ENCODE measurements around the gene DHRSX. TPM values are rescaled to one million over a fixed set of nuclear protein-coding genes. Genes with fewer than 3 reads are reported as not detected.

DHRSX gene
- total and polyA plus RNA-seq, 9 of the 15 experiments (the other 6 are each of a cell fraction or from before 2014, with no cell fraction given), result 0.59 to 11.0 (median 6.2) TPM

DNA sequence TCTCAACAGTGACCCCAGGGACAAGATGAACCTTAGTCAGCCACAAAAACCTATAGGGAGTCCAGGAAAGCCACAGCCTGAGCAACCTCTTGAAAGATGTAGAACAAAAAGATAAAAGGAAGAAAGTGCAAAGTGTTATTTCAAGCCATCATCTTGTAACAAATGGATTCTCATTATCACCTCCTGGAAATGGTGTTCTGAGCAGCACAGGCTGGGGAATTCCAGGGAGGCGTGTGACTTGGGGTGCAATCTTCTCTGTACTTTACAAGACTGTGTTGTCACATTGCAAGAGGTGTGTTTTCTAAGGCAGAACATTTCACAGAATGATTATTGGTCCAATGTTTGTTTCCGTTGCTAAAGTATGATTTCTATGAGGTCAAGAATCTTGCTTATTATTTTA lies 214.0 kb downstream of the DHRSX start (continued):
- TF ChIP-seq SIRT6 (IDR thresholded peaks at IDR 0.05; ENCODE audit: low read depth, low read length) (no peak), ZBTB8A (IDR thresholded peaks at IDR 0.05; ENCODE audit: partially characterized antibody) (no peak), ZNF695 (CRISPR knock-in tag; IDR thresholded peaks at IDR 0.05) (no peak)
- TF ChIP-seq, protein P1, sequence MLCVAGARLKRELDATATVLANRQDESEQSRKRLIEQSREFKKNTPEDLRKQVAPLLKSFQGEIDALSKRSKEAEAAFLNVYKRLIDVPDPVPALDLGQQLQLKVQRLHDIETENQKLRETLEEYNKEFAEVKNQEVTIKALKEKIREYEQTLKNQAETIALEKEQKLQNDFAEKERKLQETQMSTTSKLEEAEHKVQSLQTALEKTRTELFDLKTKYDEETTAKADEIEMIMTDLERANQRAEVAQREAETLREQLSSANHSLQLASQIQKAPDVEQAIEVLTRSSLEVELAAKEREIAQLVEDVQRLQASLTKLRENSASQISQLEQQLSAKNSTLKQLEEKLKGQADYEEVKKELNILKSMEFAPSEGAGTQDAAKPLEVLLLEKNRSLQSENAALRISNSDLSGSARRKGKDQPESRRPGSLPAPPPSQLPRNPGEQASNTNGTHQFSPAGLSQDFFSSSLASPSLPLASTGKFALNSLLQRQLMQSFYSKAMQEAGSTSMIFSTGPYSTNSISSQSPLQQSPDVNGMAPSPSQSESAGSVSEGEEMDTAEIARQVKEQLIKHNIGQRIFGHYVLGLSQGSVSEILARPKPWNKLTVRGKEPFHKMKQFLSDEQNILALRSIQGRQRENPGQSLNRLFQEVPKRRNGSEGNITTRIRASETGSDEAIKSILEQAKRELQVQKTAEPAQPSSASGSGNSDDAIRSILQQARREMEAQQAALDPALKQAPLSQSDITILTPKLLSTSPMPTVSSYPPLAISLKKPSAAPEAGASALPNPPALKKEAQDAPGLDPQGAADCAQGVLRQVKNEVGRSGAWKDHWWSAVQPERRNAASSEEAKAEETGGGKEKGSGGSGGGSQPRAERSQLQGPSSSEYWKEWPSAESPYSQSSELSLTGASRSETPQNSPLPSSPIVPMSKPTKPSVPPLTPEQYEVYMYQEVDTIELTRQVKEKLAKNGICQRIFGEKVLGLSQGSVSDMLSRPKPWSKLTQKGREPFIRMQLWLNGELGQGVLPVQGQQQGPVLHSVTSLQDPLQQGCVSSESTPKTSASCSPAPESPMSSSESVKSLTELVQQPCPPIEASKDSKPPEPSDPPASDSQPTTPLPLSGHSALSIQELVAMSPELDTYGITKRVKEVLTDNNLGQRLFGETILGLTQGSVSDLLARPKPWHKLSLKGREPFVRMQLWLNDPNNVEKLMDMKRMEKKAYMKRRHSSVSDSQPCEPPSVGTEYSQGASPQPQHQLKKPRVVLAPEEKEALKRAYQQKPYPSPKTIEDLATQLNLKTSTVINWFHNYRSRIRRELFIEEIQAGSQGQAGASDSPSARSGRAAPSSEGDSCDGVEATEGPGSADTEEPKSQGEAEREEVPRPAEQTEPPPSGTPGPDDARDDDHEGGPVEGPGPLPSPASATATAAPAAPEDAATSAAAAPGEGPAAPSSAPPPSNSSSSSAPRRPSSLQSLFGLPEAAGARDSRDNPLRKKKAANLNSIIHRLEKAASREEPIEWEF (CRISPR knock-in tag; IDR thresholded peaks at IDR 0.05), result no peak

DNA sequence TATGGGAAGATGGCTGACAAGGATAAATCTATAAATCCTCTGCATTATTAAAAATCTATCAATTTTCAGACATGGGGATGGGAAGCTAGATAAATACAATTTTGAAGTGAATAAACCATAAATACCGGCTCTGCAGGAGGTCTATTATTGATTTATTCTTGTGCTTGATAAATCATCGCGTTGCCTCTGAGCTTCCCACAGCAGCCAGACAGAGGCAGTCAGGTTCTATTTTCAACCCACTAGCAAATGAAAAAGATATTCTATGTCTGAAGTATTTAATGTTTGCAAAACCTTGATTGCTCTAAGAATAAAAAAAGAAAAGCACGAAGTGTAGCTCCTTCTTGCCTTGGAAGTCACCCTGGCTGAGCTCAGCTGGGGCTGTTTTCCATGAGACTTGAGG lies 216.2 kb downstream of the DHRSX start:
- Histone ChIP-seq H3K4me1 (replicated peaks in 1 of 2; ENCODE audit: control insufficient read depth in 2 of 2, insufficient read depth in 2 of 2, low read length in 2 of 2) (no peaks in the 10 kb centered on the region), H3K9ac (ENCODE audit: insufficient read depth in 1 of 2, low read depth in 2 of 2, low read length in 2 of 2) (no peak overlapping the region), H3K9me1 (ENCODE audit: control insufficient read depth, insufficient read depth, low read length) (no peaks in the 10 kb centered on the region), H3K27ac (ENCODE audit: extremely low read depth, low read depth, low read length) (no peak overlapping the region), H3K27me3 (ENCODE audit: control insufficient read depth in 2 of 2, insufficient read depth in 2 of 2, low read length in 2 of 2) (no peaks in the 10 kb centered on the region), H3K4me2 (ENCODE audit: insufficient read depth, low read length) (no peak overlapping the region), H4K20me1 (replicated peaks; ENCODE audit: control insufficient read depth, insufficient read depth, low read length) (no peaks in the 10 kb centered on the region), H3K36me3 (ENCODE audit: control insufficient read depth, insufficient read depth, low read length) (no peaks in the 10 kb centered on the region), H2AFZ (ENCODE audit: low read depth, low read length) (no peak overlapping the region), H3K9me3 (replicated peaks; ENCODE audit: control insufficient read depth, insufficient read depth, low read depth, low read length) (no peaks in the 10 kb centered on the region), H3K79me2 (ENCODE audit: control insufficient read depth, insufficient read depth, low read length) (no peaks in the 10 kb centered on the region), H3K4me3 (no peak overlapping the region)
- ATAC-seq (no peak), DNase-seq (ENCODE audit: extremely low read depth in 1 of 4, low spot score in 3 of 4) (no peak), FAIRE-seq (no peak)
- intact Hi-C loops (cut with micrococcal nuclease), result no loop called here
- ChIA-PET CTCF (ENCODE audit: low intra/inter-chr PET ratio) (no interaction called here), POLR2A (no interaction called here)
- no TSS peak for BruUV-seq (replicated peaks)
- TF ChIP-seq, protein P2, sequence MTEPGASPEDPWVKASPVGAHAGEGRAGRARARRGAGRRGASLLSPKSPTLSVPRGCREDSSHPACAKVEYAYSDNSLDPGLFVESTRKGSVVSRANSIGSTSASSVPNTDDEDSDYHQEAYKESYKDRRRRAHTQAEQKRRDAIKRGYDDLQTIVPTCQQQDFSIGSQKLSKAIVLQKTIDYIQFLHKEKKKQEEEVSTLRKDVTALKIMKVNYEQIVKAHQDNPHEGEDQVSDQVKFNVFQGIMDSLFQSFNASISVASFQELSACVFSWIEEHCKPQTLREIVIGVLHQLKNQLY (CRISPR knock-in tag; conservative IDR thresholded peaks at IDR 0.05), result no peak
- TF ChIP-seq POU5F1 (IDR thresholded peaks at IDR 0.05; ENCODE audit: borderline replicate concordance, low read depth, low read length, partially characterized antibody) (no peak), SIN3A (IDR thresholded peaks at IDR 0.05; ENCODE audit: borderline replicate concordance in 2 of 2, control insufficient read depth in 1 of 2, low read depth in 2 of 2, low read length in 2 of 2) (no peak), RNF2 (IDR thresholded peaks at IDR 0.05) (no peak)
- TF ChIP-seq, protein P3, sequence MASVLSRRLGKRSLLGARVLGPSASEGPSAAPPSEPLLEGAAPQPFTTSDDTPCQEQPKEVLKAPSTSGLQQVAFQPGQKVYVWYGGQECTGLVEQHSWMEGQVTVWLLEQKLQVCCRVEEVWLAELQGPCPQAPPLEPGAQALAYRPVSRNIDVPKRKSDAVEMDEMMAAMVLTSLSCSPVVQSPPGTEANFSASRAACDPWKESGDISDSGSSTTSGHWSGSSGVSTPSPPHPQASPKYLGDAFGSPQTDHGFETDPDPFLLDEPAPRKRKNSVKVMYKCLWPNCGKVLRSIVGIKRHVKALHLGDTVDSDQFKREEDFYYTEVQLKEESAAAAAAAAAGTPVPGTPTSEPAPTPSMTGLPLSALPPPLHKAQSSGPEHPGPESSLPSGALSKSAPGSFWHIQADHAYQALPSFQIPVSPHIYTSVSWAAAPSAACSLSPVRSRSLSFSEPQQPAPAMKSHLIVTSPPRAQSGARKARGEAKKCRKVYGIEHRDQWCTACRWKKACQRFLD (CRISPR knock-in tag; IDR thresholded peaks at IDR 0.05), result no peak
- in situ Hi-C loops (cut with MboI), result no loop called here
- WGBS (ENCODE audit: insufficient coverage, low coverage, missing lambda C conversion rate), result 46% methylated on average over 4 of the region's 4 CpGs
